K562 (cell line): Measurements from ENCODE around the gene NOCT. TPM values are rescaled to one million over a fixed set of nuclear protein-coding genes. Genes with fewer than 3 reads are reported as not detected.
A peak's percentile ranks its signal among the peaks of the same experiment; 100 is the strongest.

ENCODE experiments used
- ELF1 ChIP-seq: fragments of 200-800 bp; sonication (Bioruptor generic); IDR thresholded peaks from 2 replicates; pipeline ENCODE4 v1.6.1; 2016; ENCODE audit warnings: missing genetic modification characterization, missing compliant biosample characterization
- ESRRA ChIP-seq: fragments of 450-650 bp; IDR thresholded peaks from 2 replicates; pipeline ENCODE4 v1.6.1; 2014; ENCODE audit warnings: low read depth, mild to moderate bottlenecking, moderate library complexity, borderline replicate concordance
- HNRNPLL ChIP-seq: fragments of 200-400 bp; formaldehyde crosslinking; IDR thresholded peaks from 2 replicates; pipeline ENCODE4 v1.6.1; 2017; ENCODE audit warnings: low read length, low read depth, mild to moderate bottlenecking; ENCODE audit not compliant: poor library complexity, severe bottlenecking
- NR4A1 ChIP-seq, 2 experiments: fragments of 250-450 bp in 1 of 2; fragments of 450-650 bp in 1 of 2; sonication (Bioruptor Pico) in 1 of 2; IDR thresholded peaks; 2 replicates each; pipeline versions ENCODE4 v1.4.0 to v1.6.1; 2016 to 2020; ENCODE audit warnings: mild to moderate bottlenecking in 2 of 2, missing compliant biosample characterization in 1 of 2, missing genetic modification characterization in 1 of 2, moderate library complexity in 1 of 2
- PPARD ChIP-seq: fragments of 250-450 bp; sonication (Bioruptor Pico); IDR thresholded peaks from 2 replicates; pipeline ENCODE4 v1.8.0; 2022; ENCODE audit warnings: inconsistent platforms, mild to moderate bottlenecking, moderate library complexity
- RAD51 ChIP-seq: fragments of 450-650 bp; IDR thresholded peaks from 2 replicates; pipeline ENCODE4 v1.7.1; 2016; ENCODE audit warnings: low read depth, mild to moderate bottlenecking, borderline replicate concordance
- RBBP5 ChIP-seq: fragments of 200-600 bp; sonication (generic); IDR thresholded peaks from 2 replicates; pipeline ENCODE4 v1.6.1; 2012; ENCODE audit warnings: borderline replicate concordance, mild to moderate bottlenecking, low read length, control low read depth, inconsistent platforms; ENCODE audit not compliant: insufficient read depth, poor library complexity, severe bottlenecking
- RBM14 ChIP-seq: fragments of 200-400 bp; formaldehyde crosslinking; IDR thresholded peaks from 2 replicates; pipeline ENCODE4 v1.6.1; 2018; ENCODE audit warnings: low read depth, mild to moderate bottlenecking, low read length, moderate library complexity, borderline replicate concordance; ENCODE audit not compliant: insufficient read depth
- RBM39 ChIP-seq: fragments of 200-400 bp; formaldehyde crosslinking; optimal IDR thresholded peaks from 2 replicates; pipeline ENCODE3; 2018; ENCODE audit warnings: low read depth, low read length
- RHOXF2B ChIP-seq: fragments of 250-450 bp; sonication (Bioruptor Pico); conservative IDR thresholded peaks from 2 replicates; pipeline ENCODE4 v1.5.1; 2021
- SIN3A ChIP-seq, 2 experiments: fragments of 150-350 bp in 1 of 2; IDR thresholded peaks; 2 replicates each; pipeline ENCODE4 v1.6.1; 2011 to 2016; ENCODE audit warnings: borderline replicate concordance in 2 of 2, low read depth in 2 of 2, low read length in 2 of 2, mild to moderate bottlenecking in 2 of 2, moderate library complexity in 2 of 2; ENCODE audit not compliant: control insufficient read depth in 1 of 2
- SIN3B ChIP-seq: fragments of 450-650 bp; IDR thresholded peaks from 2 replicates; pipeline ENCODE4 v1.6.1; 2017; ENCODE audit warnings: low read depth, mild to moderate bottlenecking, moderate library complexity
- TAL1 ChIP-seq: fragments of 450-650 bp; IDR thresholded peaks from 2 replicates; pipeline ENCODE4 v1.6.1; 2016; ENCODE audit warnings: mild to moderate bottlenecking
- TCF3 ChIP-seq: sonication (generic); formaldehyde crosslinking; IDR thresholded peaks from 2 replicates; pipeline ENCODE4 v1.4.0; 2020; ENCODE audit warnings: mild to moderate bottlenecking, missing genetic modification reagents
- U2AF2 ChIP-seq: fragments of 200-400 bp; formaldehyde crosslinking; optimal IDR thresholded peaks from 2 replicates; pipeline ENCODE3; 2017; ENCODE audit warnings: low read depth, mild to moderate bottlenecking, low read length
- XRCC5 ChIP-seq: fragments of 200-400 bp; formaldehyde crosslinking; IDR thresholded peaks from 2 replicates; pipeline ENCODE4 v1.6.1; 2017; ENCODE audit warnings: low read depth, mild to moderate bottlenecking, low read length
- ZFP1 ChIP-seq: fragments of 450-650 bp; formaldehyde crosslinking; IDR thresholded peaks from 2 replicates; pipeline ENCODE4 v1.4.0; 2020; ENCODE audit warnings: mild to moderate bottlenecking, mixed read lengths
- ZNF384 ChIP-seq: IDR thresholded peaks from 2 replicates; pipeline ENCODE4 v1.6.1; 2012; ENCODE audit warnings: low read depth, low read length, improper control_type of control experiment
- polyA plus RNA-seq, 8 experiments: library from polyadenylated mRNA; depleted of rRNA in 4 of 8; stranded (reverse) in 5 of 8; unstranded in 3 of 8; fragments of >200 nt; fragmentation: Nextera tagmentation in 2 of 8; fragmentation: Illumina TruSeq in 1 of 8; extraction: Ambion mirVana in 2 of 8; extraction: Trizol in 1 of 8; gene quantifications; 2 replicates each; pipeline versions ENCODE4 v1.2.1 to v1.2.3, GENCODE V29; 2011 to 2014; ENCODE audit warnings: inconsistent platforms in 1 of 8, missing spikeins in 1 of 8
- total RNA-seq, 7 experiments: library from RNA; depleted of rRNA in 6 of 7; stranded (reverse); fragments of >200 nt in 6 of 7; fragmentation: Illumina TruSeq in 2 of 7; extraction: Trizol in 2 of 7; gene quantifications; 2 replicates each; pipeline versions ENCODE4 v1.2.1 to v1.2.3, GENCODE V29; 2011 to 2021; ENCODE audit warnings: low replicate concordance in 1 of 7
- TF ChIP-seq, protein P1 (sequence below): sonication (generic); formaldehyde crosslinking; IDR thresholded peaks from 2 replicates; pipeline ENCODE4 v1.9.0; 2022; ENCODE audit warnings: mild to moderate bottlenecking, missing genetic modification reagents
- TF ChIP-seq, protein P2 (sequence below), 2 experiments: fragments of 450-650 bp; IDR thresholded peaks; 2 replicates each; pipeline ENCODE4 v1.6.1; 2016
- TF ChIP-seq, protein P3 (sequence below): fragments of 450-650 bp; formaldehyde crosslinking; IDR thresholded peaks from 2 replicates; pipeline ENCODE4 v1.4.0; 2020; ENCODE audit warnings: mild to moderate bottlenecking, moderate library complexity
- TF ChIP-seq, protein P4 (sequence below): fragments of 450-650 bp; IDR thresholded peaks from 2 replicates; pipeline ENCODE4 v1.6.1; 2018; ENCODE audit warnings: mild to moderate bottlenecking, low read depth; ENCODE audit not compliant: partially characterized antibody

Gene NOCT
- total and polyA plus RNA-seq, 9 of the 15 experiments (the other 6 are each of a cell fraction or from before 2014, with no cell fraction given) = 1.3 to 20.2 (median 11.1) TPM

DNA sequence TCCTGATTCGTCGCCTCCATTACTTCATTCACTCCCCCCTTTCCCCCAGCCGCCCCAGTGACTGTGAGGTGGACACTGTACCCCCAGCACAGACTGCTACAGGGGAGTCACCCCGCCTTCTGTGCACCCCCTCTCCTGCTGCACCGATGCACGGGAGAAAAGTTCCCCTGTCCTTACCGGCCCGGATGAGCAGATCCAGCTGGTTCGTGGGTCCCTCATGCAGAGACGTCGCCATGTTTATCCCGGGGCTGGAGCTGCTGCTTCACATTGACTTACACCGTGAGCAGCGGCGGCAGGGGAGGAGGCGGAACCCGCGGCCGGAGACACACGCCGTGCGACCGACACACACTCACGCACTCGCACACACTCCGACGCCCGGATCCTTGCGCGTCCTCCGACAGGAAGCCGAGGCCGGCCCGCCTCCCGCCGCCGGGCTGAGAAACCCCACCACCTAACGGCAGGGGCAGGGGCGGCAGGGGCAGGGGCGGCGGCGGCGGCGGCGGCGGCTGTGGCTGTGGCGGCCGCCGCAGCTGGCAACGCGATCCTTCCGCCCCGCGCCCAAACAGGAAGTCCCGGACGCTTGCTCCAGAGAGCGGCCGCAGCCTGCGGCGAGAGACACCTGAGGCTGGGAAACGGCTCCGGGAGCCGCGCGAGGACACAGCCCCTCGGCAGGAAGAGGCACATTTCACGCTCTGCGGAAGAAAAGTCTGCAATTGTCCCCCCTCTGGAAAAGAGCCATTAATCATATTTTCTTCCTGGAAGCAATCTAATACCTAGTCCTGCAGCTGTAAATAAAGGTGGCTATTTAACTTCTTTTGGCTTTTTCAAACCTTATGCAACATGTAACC is 68.6 kb downstream of the NOCT start (continued):
- TF ChIP-seq, protein P1, sequence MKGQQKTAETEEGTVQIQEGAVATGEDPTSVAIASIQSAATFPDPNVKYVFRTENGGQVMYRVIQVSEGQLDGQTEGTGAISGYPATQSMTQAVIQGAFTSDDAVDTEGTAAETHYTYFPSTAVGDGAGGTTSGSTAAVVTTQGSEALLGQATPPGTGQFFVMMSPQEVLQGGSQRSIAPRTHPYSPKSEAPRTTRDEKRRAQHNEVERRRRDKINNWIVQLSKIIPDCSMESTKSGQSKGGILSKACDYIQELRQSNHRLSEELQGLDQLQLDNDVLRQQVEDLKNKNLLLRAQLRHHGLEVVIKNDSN = no peak; the same call in 1 of the 2 replicates
- TF ChIP-seq U2AF2 (no peak), ZNF384 (no peak), ESRRA (no peak), HNRNPLL (peak; percentile 64), TCF3 (CRISPR knock-in tag) (no peak), RAD51 (no peak), TAL1 (no peak), RHOXF2B (CRISPR knock-in tag) (no peak), SIN3B (0 out of 2 replicates have a peak, but pooled peaks have one; percentile 18), SIN3A (IDR thresholded peaks at IDR 0.05; ENCODE audit: borderline replicate concordance in 2 of 2, control insufficient read depth in 1 of 2, low read depth in 2 of 2, low read length in 2 of 2) (peak; percentile 47 to 71; a peak in 3 of 4 replicates), ELF1 (peak; percentile 81), RBBP5 (peak; percentile 55), NR4A1 (CRISPR knock-in tag; IDR thresholded peaks at IDR 0.05) (no peak), NR4A1 (tag; IDR thresholded peaks at IDR 0.05) (no peak), XRCC5 (no peak), RBM14 (no peak), RBM39 (peak; percentile 55), ZFP1 (CRISPR knock-in tag) (no peak), PPARD (CRISPR knock-in tag) (no peak)
- TF ChIP-seq, protein P2, sequence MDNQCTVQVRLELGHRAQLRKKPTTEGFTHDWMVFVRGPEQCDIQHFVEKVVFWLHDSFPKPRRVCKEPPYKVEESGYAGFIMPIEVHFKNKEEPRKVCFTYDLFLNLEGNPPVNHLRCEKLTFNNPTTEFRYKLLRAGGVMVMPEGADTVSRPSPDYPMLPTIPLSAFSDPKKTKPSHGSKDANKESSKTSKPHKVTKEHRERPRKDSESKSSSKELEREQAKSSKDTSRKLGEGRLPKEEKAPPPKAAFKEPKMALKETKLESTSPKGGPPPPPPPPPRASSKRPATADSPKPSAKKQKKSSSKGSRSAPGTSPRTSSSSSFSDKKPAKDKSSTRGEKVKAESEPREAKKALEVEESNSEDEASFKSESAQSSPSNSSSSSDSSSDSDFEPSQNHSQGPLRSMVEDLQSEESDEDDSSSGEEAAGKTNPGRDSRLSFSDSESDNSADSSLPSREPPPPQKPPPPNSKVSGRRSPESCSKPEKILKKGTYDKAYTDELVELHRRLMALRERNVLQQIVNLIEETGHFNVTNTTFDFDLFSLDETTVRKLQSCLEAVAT (IDR thresholded peaks at IDR 0.05) = peak; percentile 59 to 64; a peak in 2 of 4 replicates
- TF ChIP-seq, protein P3, sequence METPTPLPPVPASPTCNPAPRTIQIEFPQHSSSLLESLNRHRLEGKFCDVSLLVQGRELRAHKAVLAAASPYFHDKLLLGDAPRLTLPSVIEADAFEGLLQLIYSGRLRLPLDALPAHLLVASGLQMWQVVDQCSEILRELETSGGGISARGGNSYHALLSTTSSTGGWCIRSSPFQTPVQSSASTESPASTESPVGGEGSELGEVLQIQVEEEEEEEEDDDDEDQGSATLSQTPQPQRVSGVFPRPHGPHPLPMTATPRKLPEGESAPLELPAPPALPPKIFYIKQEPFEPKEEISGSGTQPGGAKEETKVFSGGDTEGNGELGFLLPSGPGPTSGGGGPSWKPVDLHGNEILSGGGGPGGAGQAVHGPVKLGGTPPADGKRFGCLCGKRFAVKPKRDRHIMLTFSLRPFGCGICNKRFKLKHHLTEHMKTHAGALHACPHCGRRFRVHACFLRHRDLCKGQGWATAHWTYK = no peak
- TF ChIP-seq, protein P4, sequence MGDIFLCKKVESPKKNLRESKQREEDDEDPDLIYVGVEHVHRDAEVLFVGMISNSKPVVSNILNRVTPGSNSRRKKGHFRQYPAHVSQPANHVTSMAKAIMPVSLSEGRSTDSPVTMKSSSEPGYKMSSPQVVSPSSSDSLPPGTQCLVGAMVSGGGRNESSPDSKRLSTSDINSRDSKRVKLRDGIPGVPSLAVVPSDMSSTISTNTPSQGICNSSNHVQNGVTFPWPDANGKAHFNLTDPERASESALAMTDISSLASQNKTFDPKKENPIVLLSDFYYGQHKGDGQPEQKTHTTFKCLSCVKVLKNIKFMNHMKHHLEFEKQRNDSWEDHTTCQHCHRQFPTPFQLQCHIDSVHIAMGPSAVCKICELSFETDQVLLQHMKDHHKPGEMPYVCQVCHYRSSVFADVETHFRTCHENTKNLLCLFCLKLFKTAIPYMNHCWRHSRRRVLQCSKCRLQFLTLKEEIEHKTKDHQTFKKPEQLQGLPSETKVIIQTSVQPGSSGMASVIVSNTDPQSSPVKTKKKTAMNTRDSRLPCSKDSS = no peak
